ENCODE data around the gene ARHGAP10.

DNA sequence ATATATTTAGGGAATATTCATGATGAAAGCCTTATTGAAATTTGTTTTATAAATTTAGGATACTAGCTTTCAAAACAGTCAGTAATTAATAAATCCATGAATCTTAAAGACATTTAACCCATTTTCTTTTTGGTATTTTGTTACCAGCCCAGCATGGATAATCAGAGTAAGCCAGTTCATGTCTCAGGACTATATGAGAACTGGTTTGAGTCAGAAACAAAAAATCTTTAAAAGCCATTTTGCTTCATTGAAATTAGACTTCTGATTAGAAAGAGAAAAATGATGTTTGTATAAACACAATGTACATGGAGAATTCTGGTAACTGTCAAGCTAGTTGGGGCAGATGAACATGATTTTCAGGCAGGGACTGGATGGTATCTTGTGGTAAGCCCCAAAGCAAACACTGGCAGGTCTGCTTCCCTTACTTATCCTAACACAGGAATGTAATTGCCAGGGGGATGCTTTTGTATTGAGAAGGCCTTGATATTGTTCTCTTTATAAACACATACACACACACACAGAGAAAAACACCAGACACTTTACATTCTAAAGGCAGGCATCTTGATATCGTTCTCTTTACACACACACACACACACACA lies 9.4 kb downstream of the ARHGAP10 start:
- TF ChIP-seq, protein P1, sequence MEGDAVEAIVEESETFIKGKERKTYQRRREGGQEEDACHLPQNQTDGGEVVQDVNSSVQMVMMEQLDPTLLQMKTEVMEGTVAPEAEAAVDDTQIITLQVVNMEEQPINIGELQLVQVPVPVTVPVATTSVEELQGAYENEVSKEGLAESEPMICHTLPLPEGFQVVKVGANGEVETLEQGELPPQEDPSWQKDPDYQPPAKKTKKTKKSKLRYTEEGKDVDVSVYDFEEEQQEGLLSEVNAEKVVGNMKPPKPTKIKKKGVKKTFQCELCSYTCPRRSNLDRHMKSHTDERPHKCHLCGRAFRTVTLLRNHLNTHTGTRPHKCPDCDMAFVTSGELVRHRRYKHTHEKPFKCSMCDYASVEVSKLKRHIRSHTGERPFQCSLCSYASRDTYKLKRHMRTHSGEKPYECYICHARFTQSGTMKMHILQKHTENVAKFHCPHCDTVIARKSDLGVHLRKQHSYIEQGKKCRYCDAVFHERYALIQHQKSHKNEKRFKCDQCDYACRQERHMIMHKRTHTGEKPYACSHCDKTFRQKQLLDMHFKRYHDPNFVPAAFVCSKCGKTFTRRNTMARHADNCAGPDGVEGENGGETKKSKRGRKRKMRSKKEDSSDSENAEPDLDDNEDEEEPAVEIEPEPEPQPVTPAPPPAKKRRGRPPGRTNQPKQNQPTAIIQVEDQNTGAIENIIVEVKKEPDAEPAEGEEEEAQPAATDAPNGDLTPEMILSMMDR (IDR thresholded peaks at IDR 0.05 in 2 of 3, conservative IDR thresholded peaks at IDR 0.05 in 1 of 3; ENCODE audit: control insufficient read depth in 2 of 3, extremely low read depth in 1 of 3, insufficient read depth in 1 of 3, low read depth in 3 of 3, low read length in 3 of 3) = no peak
- TF ChIP-seq RAD21 (IDR thresholded peaks at IDR 0.05; ENCODE audit: insufficient read depth, low read depth, low read length) (no peak), BCL11A (IDR thresholded peaks at IDR 0.05; ENCODE audit: low read depth, low read length) (no peak), HDGF (IDR thresholded peaks at IDR 0.05) (no peak), RBBP5 (conservative IDR thresholded peaks at IDR 0.05) (no peak), MYC (IDR thresholded peaks at IDR 0.05; ENCODE audit: insufficient read depth, insufficient read length, insufficient replicate concordance, low read length, severe bottlenecking) (no peak), PAX5 (IDR thresholded peaks at IDR 0.05; ENCODE audit: borderline replicate concordance, low read depth, low read length) (no peak), SP1 (IDR thresholded peaks at IDR 0.05; ENCODE audit: low read depth, low read length) (no peak), CHD1 (IDR thresholded peaks at IDR 0.05; ENCODE audit: low read depth, low read length) (no peak), SIX5 (IDR thresholded peaks at IDR 0.05; ENCODE audit: low read depth, low read length, severe bottlenecking) (no peak)
- TF ChIP-seq, protein P2, sequence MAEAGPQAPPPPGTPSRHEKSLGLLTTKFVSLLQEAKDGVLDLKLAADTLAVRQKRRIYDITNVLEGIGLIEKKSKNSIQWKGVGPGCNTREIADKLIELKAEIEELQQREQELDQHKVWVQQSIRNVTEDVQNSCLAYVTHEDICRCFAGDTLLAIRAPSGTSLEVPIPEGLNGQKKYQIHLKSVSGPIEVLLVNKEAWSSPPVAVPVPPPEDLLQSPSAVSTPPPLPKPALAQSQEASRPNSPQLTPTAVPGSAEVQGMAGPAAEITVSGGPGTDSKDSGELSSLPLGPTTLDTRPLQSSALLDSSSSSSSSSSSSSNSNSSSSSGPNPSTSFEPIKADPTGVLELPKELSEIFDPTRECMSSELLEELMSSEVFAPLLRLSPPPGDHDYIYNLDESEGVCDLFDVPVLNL (IDR thresholded peaks at IDR 0.05; ENCODE audit: low read depth, low read length) = no peak

Measured in GM12878 (cell line).